Naive B cell (primary cell): ENCODE results near the gene SELENOI. TPM values are rescaled to one million over a fixed set of nuclear protein-coding genes. Genes with fewer than 3 reads are reported as not detected.

ENCODE experiments used
- ATAC-seq, 2 donors: fragments of 150-1000 bp; cut with Tn5 transposase; 2 replicates each; pipeline ENCODE4 v1.10.0; 2021; ENCODE audit warnings: low read depth in 2 of 2, mild to moderate bottlenecking in 2 of 2, moderate library complexity in 2 of 2
- DNase-seq: peaks from one replicate; pipeline ENCODE4 v3.0.0; 2022
- H3K27ac Mint-ChIP-seq, 6 donors: one replicate each; pipeline ENCODE4 v1.8.0; 2020 to 2022; ENCODE audit warnings: mild to moderate bottlenecking in 6 of 6, mixed read lengths in 6 of 6, moderate library complexity in 5 of 6, inconsistent platforms in 2 of 6
- H3K27me3 Mint-ChIP-seq, 3 donors: one replicate each; pipeline ENCODE4 v1.8.0; 2021 to 2022; ENCODE audit warnings: mixed read lengths in 3 of 3, mild to moderate bottlenecking in 1 of 3
- H3K36me3 Mint-ChIP-seq, 2 donors: one replicate each; pipeline ENCODE4 v1.8.0; 2020 to 2022; ENCODE audit warnings: mixed read lengths in 2 of 2, inconsistent platforms in 1 of 2, mild to moderate bottlenecking in 1 of 2
- H3K4me1 Mint-ChIP-seq, 3 donors: one replicate each; pipeline ENCODE4 v1.8.0; 2020 to 2022; ENCODE audit warnings: mixed read lengths in 3 of 3, inconsistent platforms in 1 of 3, mild to moderate bottlenecking in 1 of 3, moderate library complexity in 1 of 3
- H3K4me3 Mint-ChIP-seq, 8 donors: one replicate each; pipeline ENCODE4 v1.8.0; 2020 to 2022; ENCODE audit warnings: mild to moderate bottlenecking in 8 of 8, mixed read lengths in 8 of 8, moderate library complexity in 8 of 8, inconsistent platforms in 2 of 8
- H3K9me3 Mint-ChIP-seq, 7 donors: one replicate each; pipeline ENCODE4 v1.8.0; 2020 to 2022; ENCODE audit warnings: mixed read lengths in 7 of 7, mild to moderate bottlenecking in 5 of 7, inconsistent platforms in 2 of 7, moderate library complexity in 1 of 7
- polyA plus RNA-seq, 6 donors: library from polyadenylated mRNA; unstranded; fragments of 300-500 nt; fragmentation: Illumina TruSeq; gene quantifications; one replicate each; pipeline ENCODE4 v1.2.3, GENCODE V29; 2021; ENCODE audit warnings: low read depth in 6 of 6

The SELENOI gene
- polyA plus RNA-seq, 6 donors from 2014 or later: 1.2 to 8.0 (median 5.0) TPM

DNA sequence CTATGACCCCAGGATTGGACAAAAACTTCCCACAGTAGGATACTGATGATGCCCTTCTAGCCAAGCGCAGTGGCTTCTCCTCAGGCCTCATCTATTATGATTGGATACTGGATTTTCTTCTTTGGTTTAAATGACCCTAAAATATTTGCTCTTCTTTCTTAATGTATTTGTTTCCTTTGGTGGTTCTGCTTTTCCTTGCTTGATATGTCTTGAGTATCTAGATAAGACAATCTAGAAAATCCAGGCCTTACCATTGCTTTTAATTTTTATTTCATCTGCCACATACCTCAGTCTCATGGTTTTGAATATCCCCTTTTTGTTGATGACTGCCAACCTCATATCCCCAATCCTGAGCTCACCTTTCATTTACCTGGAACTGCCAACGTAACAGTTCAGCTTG is 96.4 kb downstream of the SELENOI start:
- H3K9me3 Mint-ChIP-seq: no peaks in the 10 kb centered on the region
- no peaks in the 10 kb centered on the region for H3K4me1 Mint-ChIP-seq
- no peaks in the 10 kb centered on the region for H3K36me3 Mint-ChIP-seq
- no peak for ATAC-seq
- no peak overlapping the region for H3K4me3 Mint-ChIP-seq
- no peak overlapping the region for H3K27ac Mint-ChIP-seq
- H3K27me3 Mint-ChIP-seq: peaks cover 0 to 8% (median 8%) of the 10 kb centered on the region in 3 donors
- no peak for DNase-seq

GRCh38 chr2:26442707-26443106 is 96.8 kb downstream of the SELENOI start:
- no peaks in the 10 kb centered on the region for H3K9me3 Mint-ChIP-seq
- no peak overlapping the region for H3K4me3 Mint-ChIP-seq
- H3K36me3 Mint-ChIP-seq: no peaks in the 10 kb centered on the region
- H3K27me3 Mint-ChIP-seq: peaks cover 0 to 8% (median 8%) of the 10 kb centered on the region in 3 donors
- ATAC-seq (no peak), DNase-seq (no peak)
- no peaks in the 10 kb centered on the region for H3K4me1 Mint-ChIP-seq
- H3K27ac Mint-ChIP-seq: no peak overlapping the region

- ATAC-seq (no peak), DNase-seq (no peak)
- Mint-ChIP-seq H3K27me3 (peaks cover 0 to 9% (median 2%) of the 10 kb centered on the region in 3 donors), H3K36me3 (no peaks in the 10 kb centered on the region), H3K9me3 (no peaks in the 10 kb centered on the region), H3K4me1 (no peaks in the 10 kb centered on the region), H3K4me3 (no peak overlapping the region), H3K27ac (no peak overlapping the region)
These were observed 98.3 kb downstream of the SELENOI start for GRCh38 chr2:26444236-26444635.

Other genes with a start within 250 kb of the SELENOI start
- gene GAREM2, start 173.1 kb upstream of the SELENOI start, polyA plus RNA-seq: 1 to 10 TPM in 2 of 6 donors, under 1 TPM in 2, not detected in 2; 0.29 to 2.1 (median 0.79) TPM
- gene HADHA, start 101.5 kb upstream of the SELENOI start, polyA plus RNA-seq: 100 to 1,000 TPM in 4 of 6 donors, 10 to 100 TPM in 2; 77.4 to 118 (median 102) TPM
- gene HADHB, start 101.2 kb upstream of the SELENOI start, polyA plus RNA-seq: 100 to 1,000 TPM in 5 of 6 donors, 10 to 100 TPM in 1; 97.7 to 133 (median 110) TPM
- 1 to 10 TPM in 1 of 6 donors, under 1 TPM in 5; 0.09 to 1.4 (median 0.18) TPM for gene ADGRF3, start 646 bp downstream of the SELENOI start, polyA plus RNA-seq
- gene DRC1, start 55.8 kb downstream of the SELENOI start, polyA plus RNA-seq: not detected
- not detected for gene OTOF, start 132.0 kb downstream of the SELENOI start, polyA plus RNA-seq